Stimulated activated memory B cell treated with anti-CD40 and anti-IgM and Interleukin-4, amounts not matched to agents 10 μg/mL and 1 μg/mL and 100 μg/mL, for 72 hours (primary cell): ENCODE data around the gene CELA2B.

Experiments used
- ATAC-seq: fragments of 150-1000 bp; cut with Tn5 transposase; 2 replicates; pipeline ENCODE4 v1.10.0; 2021
- H3K27ac Mint-ChIP-seq: one replicate; pipeline ENCODE4 v1.8.0; 2022; ENCODE audit warnings: mild to moderate bottlenecking, mixed read lengths
- H3K27me3 Mint-ChIP-seq: one replicate; pipeline ENCODE4 v1.8.0; 2022; ENCODE audit warnings: mixed read lengths
- H3K36me3 Mint-ChIP-seq: one replicate; pipeline ENCODE4 v1.8.0; 2022; ENCODE audit warnings: mixed read lengths
- H3K4me1 Mint-ChIP-seq: one replicate; pipeline ENCODE4 v1.8.0; 2022; ENCODE audit warnings: mixed read lengths
- H3K4me3 Mint-ChIP-seq: one replicate; pipeline ENCODE4 v1.8.0; 2022; ENCODE audit warnings: mild to moderate bottlenecking, moderate library complexity, mixed read lengths
- H3K9me3 Mint-ChIP-seq: one replicate; pipeline ENCODE4 v1.8.0; 2022; ENCODE audit warnings: mixed read lengths

CELA2B gene

GRCh38 chr1:15440357-15440756, 35.5 kb upstream of the CELA2B start:
- no peaks in the 10 kb centered on the region for H3K9me3 Mint-ChIP-seq
- no peaks in the 10 kb centered on the region for H3K4me1 Mint-ChIP-seq
- no peaks in the 10 kb centered on the region for H3K36me3 Mint-ChIP-seq
- H3K27me3 Mint-ChIP-seq = peaks cover 45% of the 10 kb centered on the region
- no peak overlapping the region for H3K27ac Mint-ChIP-seq
- H3K4me3 Mint-ChIP-seq = no peak overlapping the region
- ATAC-seq = no peak

GRCh38 chr1:15441247-15441646, 34.7 kb upstream of the CELA2B start:
- Mint-ChIP-seq H3K27me3 (peaks cover 54% of the 10 kb centered on the region), H3K9me3 (no peaks in the 10 kb centered on the region), H3K4me1 (no peaks in the 10 kb centered on the region), H3K36me3 (no peaks in the 10 kb centered on the region), H3K27ac (no peak overlapping the region), H3K4me3 (no peak overlapping the region)
- no peak for ATAC-seq

- ATAC-seq = no peak
- no peaks in the 10 kb centered on the region for H3K9me3 Mint-ChIP-seq
- H3K36me3 Mint-ChIP-seq = no peaks in the 10 kb centered on the region
- peaks cover 62% of the 10 kb centered on the region for H3K27me3 Mint-ChIP-seq
- no peak overlapping the region for H3K4me3 Mint-ChIP-seq
- no peaks in the 10 kb centered on the region for H3K4me1 Mint-ChIP-seq
- H3K27ac Mint-ChIP-seq = no peak overlapping the region
Measured at GRCh38 chr1:15442119-15442518, 33.8 kb upstream of the CELA2B start.

GRCh38 chr1:15442759-15443158, 33.1 kb upstream of the CELA2B start:
- no peaks in the 10 kb centered on the region for H3K9me3 Mint-ChIP-seq
- H3K4me1 Mint-ChIP-seq = no peaks in the 10 kb centered on the region
- ATAC-seq = no peak
- no peaks in the 10 kb centered on the region for H3K36me3 Mint-ChIP-seq
- H3K27ac Mint-ChIP-seq = no peak overlapping the region
- no peak overlapping the region for H3K4me3 Mint-ChIP-seq
- H3K27me3 Mint-ChIP-seq = peaks cover 69% of the 10 kb centered on the region

GRCh38 chr1:15443281-15443680, 32.6 kb upstream of the CELA2B start:
- peaks cover 69% of the 10 kb centered on the region for H3K27me3 Mint-ChIP-seq

GRCh38 chr1:15444468-15445389, 31.2 kb upstream of the CELA2B start:
- Mint-ChIP-seq H3K27ac (no peak overlapping the region), H3K36me3 (no peaks in the 10 kb centered on the region), H3K9me3 (no peaks in the 10 kb centered on the region), H3K27me3 (peaks cover 77% of the 10 kb centered on the region), H3K4me1 (no peaks in the 10 kb centered on the region), H3K4me3 (no peak overlapping the region)
- no peak for ATAC-seq

More at GRCh38 chr1:15443281-15443680, 32.6 kb upstream of the CELA2B start:
- Mint-ChIP-seq H3K27ac (no peak overlapping the region), H3K4me1 (no peaks in the 10 kb centered on the region), H3K36me3 (no peaks in the 10 kb centered on the region), H3K9me3 (no peaks in the 10 kb centered on the region), H3K4me3 (no peak overlapping the region)
- ATAC-seq = no peak

GRCh38 chr1:15445390-15446122, 30.3 kb upstream of the CELA2B start:
- no peak for ATAC-seq
- Mint-ChIP-seq H3K4me3 (no peak overlapping the region), H3K27me3 (peaks cover 79% of the 10 kb centered on the region), H3K36me3 (no peaks in the 10 kb centered on the region), H3K27ac (no peak overlapping the region), H3K4me1 (no peaks in the 10 kb centered on the region), H3K9me3 (no peaks in the 10 kb centered on the region)

- no peak for ATAC-seq
- no peaks in the 10 kb centered on the region for H3K4me1 Mint-ChIP-seq
- no peak overlapping the region for H3K4me3 Mint-ChIP-seq
- no peak overlapping the region for H3K27ac Mint-ChIP-seq
- peaks cover 78% of the 10 kb centered on the region for H3K27me3 Mint-ChIP-seq
- no peaks in the 10 kb centered on the region for H3K9me3 Mint-ChIP-seq
- H3K36me3 Mint-ChIP-seq = no peaks in the 10 kb centered on the region
Measured at GRCh38 chr1:15446212-15446611, 29.7 kb upstream of the CELA2B start.

- no peaks in the 10 kb centered on the region for H3K9me3 Mint-ChIP-seq
- no peaks in the 10 kb centered on the region for H3K4me1 Mint-ChIP-seq
- peaks cover 70% of the 10 kb centered on the region for H3K27me3 Mint-ChIP-seq
- no peak overlapping the region for H3K4me3 Mint-ChIP-seq
- H3K27ac Mint-ChIP-seq = no peak overlapping the region
- no peaks in the 10 kb centered on the region for H3K36me3 Mint-ChIP-seq
- ATAC-seq = no peak
Measured at GRCh38 chr1:15448877-15449462, 26.9 kb upstream of the CELA2B start.

GRCh38 chr1:15449567-15449966, 26.3 kb upstream of the CELA2B start:
- ATAC-seq = no peak
- no peaks in the 10 kb centered on the region for H3K4me1 Mint-ChIP-seq
- no peak overlapping the region for H3K27ac Mint-ChIP-seq
- H3K9me3 Mint-ChIP-seq = no peaks in the 10 kb centered on the region
- H3K4me3 Mint-ChIP-seq = no peak overlapping the region
- no peaks in the 10 kb centered on the region for H3K36me3 Mint-ChIP-seq
- H3K27me3 Mint-ChIP-seq = peaks cover 67% of the 10 kb centered on the region

- Mint-ChIP-seq H3K27me3 (peaks cover 59% of the 10 kb centered on the region), H3K9me3 (no peaks in the 10 kb centered on the region), H3K4me3 (no peak overlapping the region), H3K36me3 (no peaks in the 10 kb centered on the region), H3K27ac (no peak overlapping the region), H3K4me1 (no peaks in the 10 kb centered on the region)
- ATAC-seq = no peak
Measured at GRCh38 chr1:15451014-15451722, 24.7 kb upstream of the CELA2B start.

GRCh38 chr1:15452216-15452615, 23.7 kb upstream of the CELA2B start:
- Mint-ChIP-seq H3K4me1 (no peaks in the 10 kb centered on the region), H3K36me3 (no peaks in the 10 kb centered on the region), H3K27me3 (peaks cover 59% of the 10 kb centered on the region), H3K4me3 (no peak overlapping the region), H3K27ac (no peak overlapping the region), H3K9me3 (no peaks in the 10 kb centered on the region)
- no peak for ATAC-seq

GRCh38 chr1:15452866-15453571, 22.9 kb upstream of the CELA2B start:
- ATAC-seq = no peak
- Mint-ChIP-seq H3K36me3 (no peaks in the 10 kb centered on the region), H3K27me3 (peaks cover 56% of the 10 kb centered on the region), H3K4me3 (no peak overlapping the region), H3K27ac (no peak overlapping the region), H3K9me3 (no peaks in the 10 kb centered on the region), H3K4me1 (no peaks in the 10 kb centered on the region)

GRCh38 chr1:15453734-15454133, 22.2 kb upstream of the CELA2B start:
- H3K36me3 Mint-ChIP-seq = no peaks in the 10 kb centered on the region

More at GRCh38 chr1:15453734-15454133, 22.2 kb upstream of the CELA2B start:
- ATAC-seq = no peak
- Mint-ChIP-seq H3K4me3 (no peak overlapping the region), H3K27me3 (peaks cover 56% of the 10 kb centered on the region), H3K9me3 (no peaks in the 10 kb centered on the region), H3K4me1 (no peaks in the 10 kb centered on the region), H3K27ac (no peak overlapping the region)
